Suppressor macrophage (primary cell): Measurements from ENCODE around the gene SIMC1.

ENCODE experiments used
- DNase-seq, 4 experiments: peaks; one replicate each; pipeline ENCODE4 v3.0.0-alpha.2; 2020 to 2022

SIMC1 gene

DNA sequence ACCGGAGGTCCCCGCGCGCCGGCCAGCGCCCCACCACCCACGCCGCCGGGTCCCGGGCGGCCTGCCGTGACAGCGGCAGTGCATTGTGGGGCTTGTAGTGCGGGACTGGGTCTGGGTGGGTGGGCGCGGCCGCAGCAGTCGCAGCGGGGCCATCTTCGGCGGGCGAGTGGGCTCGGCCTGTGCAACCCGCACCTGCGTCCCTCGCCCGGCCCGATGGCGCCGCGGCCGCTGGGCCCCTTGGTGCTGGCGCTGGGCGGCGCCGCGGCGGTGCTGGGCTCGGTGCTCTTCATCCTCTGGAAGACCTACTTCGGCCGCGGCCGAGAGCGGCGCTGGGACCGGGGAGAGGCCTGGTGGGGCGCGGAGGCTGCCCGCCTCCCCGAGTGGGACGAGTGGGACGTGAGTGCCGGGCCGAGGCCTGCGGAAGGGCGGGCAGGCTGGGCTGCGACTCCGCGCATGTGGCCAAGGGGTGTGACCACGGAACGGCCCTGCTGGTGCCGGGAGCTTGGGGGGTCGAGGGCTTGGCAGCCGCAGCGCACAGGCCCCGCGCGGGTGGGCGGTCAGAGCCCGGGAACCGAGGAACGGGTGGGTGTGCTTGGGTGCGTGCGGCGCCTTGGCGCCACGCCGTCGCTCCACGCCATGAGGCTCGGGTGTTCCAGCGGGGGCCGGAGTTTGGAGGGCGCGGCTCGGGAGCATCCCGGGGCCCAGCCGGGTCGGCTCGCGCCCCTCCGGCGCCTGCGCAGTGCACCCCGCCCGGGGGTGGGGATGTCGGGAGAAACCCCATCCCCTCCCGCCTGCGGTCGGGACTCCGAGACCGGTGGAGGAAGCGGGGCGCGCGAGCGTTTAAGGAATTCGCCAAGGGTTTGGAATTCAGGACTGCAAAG lies 127.4 kb downstream of the SIMC1 start, which contains the start of gene ARL10:
Gene ARL10, plus strand, starts transcription at position 137 of the 881 bp plus-strand sequence. Its CDS starts 77 bp downstream, at position 214.
- peak; percentile 26 to 64 (median 40) for DNase-seq

DNA sequence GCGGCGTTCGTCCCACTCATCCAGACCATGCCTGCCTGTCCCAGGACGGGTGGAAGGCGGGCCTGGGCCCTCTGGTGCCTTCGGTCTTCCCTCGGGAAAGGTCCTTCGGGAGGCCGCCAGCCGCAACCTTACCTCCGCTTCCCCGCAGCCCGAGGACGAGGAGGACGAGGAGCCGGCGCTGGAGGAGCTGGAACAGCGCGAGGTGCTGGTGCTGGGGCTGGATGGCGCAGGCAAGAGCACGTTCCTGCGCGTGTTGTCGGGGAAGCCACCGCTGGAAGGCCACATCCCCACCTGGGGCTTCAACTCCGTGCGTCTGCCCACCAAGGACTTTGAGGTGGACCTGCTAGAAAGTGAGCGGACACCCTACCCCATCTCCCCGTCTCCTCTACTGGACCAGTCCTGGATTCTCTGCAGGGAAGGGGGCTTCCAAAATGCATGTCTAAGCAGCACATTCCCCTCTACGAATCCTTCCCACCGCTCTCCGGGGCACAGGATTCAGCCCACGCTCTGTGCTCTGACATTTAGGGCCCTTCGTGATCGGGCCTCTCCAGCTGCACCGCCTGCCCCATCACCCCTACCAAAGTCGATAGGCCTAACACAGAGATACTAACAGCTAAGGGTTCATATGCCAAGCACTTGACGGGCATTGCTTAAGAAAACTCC lies 128.1 kb downstream of the SIMC1 start:
- DNase-seq: no peak

GRCh38 chr5:176368726-176369125 lies 130.5 kb downstream of the SIMC1 start:
- DNase-seq: no peak

DNA sequence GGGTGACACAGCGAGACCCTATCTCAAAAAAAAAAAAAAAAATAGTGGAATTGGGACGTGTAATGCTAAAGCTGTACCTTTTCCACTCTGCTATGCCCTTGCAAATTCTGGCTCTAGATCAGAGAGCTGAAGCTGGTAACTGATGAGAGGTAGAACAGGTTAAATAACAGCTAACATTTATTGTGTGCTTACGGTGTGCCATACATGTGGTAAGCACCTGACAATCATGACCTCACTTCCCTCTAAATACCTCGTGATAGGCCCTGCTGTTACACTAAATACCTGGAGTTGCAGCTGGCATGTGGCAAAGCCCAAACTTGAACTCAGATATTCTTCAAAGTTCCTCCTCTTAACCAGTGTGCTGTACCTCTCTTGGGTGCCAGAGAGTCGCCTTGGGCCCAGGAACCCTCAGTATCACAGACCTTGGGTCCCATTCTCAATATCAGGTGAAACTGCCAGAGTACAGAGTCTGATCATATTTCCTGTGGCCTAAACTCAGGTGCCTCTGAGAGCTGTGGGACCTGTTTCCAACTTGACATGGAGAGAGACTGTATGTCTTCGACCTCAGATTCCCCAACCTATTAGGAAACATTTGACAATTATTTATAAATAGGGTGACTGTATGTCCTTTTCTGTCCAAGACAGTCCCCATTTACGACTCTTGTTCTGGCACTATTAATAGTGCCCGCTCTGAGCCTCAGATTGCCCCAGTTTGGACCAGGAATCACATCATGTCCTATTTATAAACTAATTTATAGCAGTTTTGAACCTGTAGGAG lies 131.9 kb downstream of the SIMC1 start:
- DNase-seq: no peak

- peak; percentile 57 to 76 (median 70) for DNase-seq
Observed at GRCh38 chr5:176371621-176372539, 133.7 kb downstream of the SIMC1 start.

DNA sequence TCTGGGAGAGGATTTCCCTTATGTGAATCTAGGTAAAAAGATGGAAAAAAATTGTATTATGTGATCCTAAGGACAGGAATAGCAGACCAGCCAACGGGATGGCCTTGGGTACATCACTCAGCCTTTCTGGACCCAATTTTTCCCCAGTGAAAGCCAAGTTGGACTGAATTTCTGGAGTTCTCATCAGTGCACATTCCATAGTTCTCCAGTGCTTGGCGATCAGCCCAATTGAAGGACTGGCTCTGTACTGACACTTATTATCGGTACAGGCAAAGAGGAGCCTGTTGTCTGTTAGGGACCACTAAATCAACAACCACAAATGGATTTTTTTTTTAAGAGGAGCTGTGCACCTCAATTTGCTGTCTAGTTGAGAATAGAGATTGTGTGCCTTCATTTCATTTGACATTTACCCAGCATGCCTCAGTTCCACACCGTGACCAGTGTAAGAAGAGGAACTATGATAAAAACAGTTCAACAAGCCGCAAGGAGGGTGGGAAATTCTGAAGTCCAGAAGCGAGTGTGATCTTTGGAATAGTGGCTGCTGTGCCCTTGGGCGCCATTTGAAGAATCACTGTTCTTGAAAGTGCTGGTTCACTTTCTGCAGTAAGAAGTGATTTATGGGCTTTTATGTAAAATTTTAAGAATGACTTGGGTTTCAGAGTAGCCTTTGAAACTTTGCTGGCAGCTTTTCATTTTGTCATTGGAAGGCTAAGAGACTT lies 135.0 kb downstream of the SIMC1 start:
- peak in 3 of 4 experiments; percentile 11 to 41 (median 26) for DNase-seq

DNA sequence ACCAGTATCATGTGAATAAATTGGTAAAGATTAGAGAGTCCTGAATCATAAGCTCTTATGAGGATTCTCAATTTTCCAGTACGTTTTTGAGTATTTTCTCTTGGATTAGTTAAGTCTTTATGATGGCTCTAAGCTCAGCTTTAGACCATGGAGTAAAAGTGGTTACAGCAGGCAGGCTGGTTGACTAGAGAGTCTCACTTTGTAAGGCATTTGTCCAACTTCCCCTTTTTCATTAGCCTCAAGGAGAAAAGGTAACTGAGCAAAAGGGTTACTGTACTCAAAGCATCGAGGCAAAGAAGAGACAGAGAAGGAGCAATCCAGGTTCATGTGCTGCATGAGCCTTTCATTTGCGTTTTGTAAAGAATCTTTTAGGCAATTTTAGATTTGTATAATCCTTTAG lies 141.7 kb downstream of the SIMC1 start:
- DNase-seq: peak in 1 of 4 experiments; percentile 11

DNA sequence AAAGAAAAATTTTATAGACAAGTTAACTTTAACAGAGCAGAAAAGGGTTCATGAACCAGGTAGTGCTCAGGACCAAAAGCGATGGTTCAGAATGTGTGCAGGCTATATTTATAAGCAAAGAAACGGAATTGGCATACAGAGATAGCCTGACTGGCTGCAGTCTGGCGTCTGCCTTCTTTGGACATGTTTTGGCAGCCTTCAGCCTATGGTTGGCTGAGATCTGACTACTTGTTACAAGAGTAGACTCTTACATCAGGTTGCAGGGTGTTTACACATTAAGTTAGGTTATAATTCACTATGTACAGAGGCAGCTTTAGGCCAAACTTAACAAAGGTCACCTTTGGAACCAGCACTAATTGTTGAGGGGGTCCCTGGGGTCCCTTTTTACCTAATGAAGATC lies 143.2 kb downstream of the SIMC1 start:
- no peak for DNase-seq

GRCh38 chr5:176381979-176382378 lies 143.8 kb downstream of the SIMC1 start:
- DNase-seq: no peak

DNA sequence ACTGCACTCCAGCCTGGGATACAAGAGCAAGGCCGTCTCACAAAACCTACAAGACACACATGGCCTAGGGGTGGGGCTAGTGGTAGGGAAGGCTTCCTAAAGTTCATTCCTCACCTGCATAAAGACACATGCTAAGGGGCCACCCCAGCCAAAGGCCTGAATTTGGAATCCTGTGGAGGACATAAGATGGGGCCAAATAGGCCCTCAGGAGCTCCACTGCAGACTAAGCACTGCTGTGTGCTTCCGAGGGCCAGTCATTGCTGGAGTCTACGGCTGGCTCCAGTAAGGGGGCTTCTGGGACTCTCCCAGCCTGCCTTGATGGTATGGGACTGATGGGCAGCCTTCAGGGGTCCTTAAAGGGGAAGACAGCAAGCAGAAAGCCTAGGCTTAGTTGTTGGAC lies 144.5 kb downstream of the SIMC1 start:
- no peak for DNase-seq

- no peak for DNase-seq
Observed at GRCh38 chr5:176383248-176383905, 145.2 kb downstream of the SIMC1 start.

DNA sequence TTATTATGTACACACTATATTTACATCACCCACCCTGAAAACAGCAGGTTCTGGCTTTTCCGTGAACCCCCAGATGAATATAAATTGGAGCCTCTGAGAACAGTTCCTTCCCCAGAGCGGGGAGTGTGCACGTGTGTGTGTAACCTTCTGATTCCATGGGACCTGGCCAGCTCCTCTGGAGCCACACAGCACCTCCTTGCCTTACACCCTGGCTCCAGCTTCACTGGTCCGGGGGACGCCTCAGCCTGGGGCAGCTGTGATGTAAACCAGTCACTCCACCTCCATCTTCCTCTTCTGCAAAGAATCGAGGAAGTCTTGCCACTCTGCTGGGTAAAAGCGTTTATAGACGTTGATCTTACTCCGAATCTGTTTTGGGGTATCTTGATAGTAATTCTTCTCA lies 145.7 kb downstream of the SIMC1 start:
- peak in 1 of 4 experiments; percentile 18 for DNase-seq

GRCh38 chr5:176384366-176384930 lies 146.2 kb downstream of the SIMC1 start:
- no peak for DNase-seq

DNA sequence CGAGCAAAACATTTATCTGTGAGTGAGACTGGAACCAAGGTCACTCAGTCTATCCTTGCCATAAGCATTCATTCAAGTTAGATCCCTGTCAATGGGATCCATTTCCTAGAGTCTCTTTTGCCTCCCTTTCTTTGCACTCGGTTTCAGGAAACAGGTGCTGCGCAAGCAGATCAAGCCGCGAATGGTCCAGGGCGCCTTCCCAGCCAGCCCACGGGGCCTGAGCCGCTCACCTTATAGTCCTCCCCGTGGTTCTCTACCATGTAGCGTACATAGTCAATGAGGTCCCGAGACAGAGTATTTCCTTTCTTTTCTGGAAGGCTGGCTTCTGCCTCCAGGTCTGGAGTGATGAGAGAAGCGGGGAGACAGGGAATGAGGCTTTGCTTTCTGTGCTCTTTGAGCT lies 146.8 kb downstream of the SIMC1 start:
- DNase-seq: no peak

- no peak for DNase-seq
Observed at GRCh38 chr5:176386491-176386890, 148.3 kb downstream of the SIMC1 start.

GRCh38 chr5:176387384-176387925 lies 149.2 kb downstream of the SIMC1 start:
- DNase-seq: no peak

GRCh38 chr5:176388003-176388443 lies 149.8 kb downstream of the SIMC1 start:
- peak; percentile 6 to 30 (median 26) for DNase-seq

DNA sequence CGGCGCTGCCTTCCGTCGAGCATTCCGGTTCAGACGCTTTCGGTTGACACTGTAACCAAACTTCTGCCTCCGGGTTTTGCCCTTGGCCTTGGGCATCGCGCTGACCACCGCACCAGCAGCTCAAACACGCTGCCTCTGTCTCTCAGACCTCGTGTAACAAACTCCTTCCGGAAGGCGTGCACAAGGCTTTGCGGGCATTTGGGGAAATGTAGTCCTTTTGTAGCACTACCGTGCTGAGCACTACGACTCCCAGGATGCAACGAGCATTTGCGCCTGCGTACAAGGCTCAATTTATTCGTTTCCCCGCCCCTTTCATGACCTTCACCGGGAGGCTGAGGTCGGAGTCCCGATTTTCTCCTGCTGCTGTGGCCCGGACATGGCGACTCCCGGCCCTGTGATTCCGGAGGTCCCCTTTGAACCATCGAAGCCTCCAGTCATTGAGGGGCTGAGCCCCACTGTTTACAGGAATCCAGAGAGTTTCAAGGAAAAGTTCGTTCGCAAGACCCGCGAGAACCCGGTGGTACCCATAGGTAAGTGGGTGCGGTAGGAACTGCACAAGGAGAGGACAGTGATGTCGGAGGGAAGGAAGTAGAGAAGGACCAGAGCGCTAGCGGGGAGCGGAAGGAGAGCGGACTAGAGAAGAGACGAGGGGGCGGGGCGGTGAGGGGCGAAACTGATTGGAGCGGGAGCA lies 150.4 kb downstream of the SIMC1 start, which contains the start of the genes HIGD2A and NOP16:
Gene HIGD2A, plus strand, starts transcription at position 308 of the 691 bp plus-strand sequence. Its CDS starts 69 bp downstream, at position 377.
Gene NOP16, minus strand, starts transcription at position 155 of the 691 bp plus-strand sequence. Its CDS starts 59 bp downstream, at position 96.
- peak; percentile 98 to 99 (median 98) for DNase-seq
